DLD1 (cell line): ENCODE results near the gene LIMCH1.

ENCODE experiments used
- in situ Hi-C: cut with HindIII; loops from 2 replicates; pipeline ENCODE4 v1.10.0; 2017; ENCODE audit warnings: low sequenced_read_pairs

Gene LIMCH1

DNA sequence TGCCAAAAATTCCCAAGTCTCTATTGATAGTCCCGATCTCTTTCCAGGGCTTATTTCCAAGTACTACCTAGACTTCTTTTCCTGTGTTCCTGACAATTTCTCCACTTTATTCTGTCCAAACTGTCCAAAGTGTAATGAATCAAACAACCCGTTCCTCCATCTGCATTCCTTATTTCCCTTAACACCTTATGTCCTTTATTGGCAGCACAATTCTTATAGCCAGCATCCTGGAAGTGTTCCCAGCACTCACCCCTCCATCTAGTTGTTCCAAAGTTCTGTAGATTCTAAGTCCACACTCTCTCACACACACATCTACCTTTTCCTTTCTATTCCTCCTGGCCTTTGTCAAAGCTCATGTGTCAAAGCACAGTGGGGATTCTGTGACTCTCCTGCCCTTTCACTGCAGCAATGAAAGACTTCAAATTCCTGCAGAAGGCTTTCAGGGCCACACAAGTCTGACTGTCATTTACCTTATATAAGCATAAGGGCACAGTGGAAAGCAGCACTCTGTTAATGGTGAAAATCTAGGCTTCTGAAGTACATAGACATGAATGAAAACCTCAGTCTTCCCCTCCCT, 22.1 kb downstream of the LIMCH1 start:
- in situ Hi-C loops = no loop called here

DNA sequence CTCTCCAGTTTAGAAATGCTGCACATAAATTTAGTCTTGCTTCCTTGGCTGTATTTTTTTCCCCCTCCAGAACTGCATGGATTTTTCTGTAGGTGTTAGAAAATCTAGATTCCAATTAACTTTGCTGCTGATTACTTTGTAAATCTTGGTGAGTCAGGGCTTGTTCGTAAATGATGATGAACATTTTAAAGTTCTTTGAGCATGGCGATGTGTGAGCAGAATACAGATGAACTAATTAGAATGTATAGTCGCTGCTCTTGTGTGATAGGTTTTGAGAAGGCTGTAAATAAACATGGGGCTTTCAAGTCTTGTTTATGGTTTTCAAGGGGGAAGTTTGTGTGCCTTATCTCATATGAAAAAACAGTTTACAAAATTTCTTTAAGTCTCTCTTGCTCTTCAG, 23.3 kb downstream of the LIMCH1 start:
- in situ Hi-C loops = no loop called here

DNA sequence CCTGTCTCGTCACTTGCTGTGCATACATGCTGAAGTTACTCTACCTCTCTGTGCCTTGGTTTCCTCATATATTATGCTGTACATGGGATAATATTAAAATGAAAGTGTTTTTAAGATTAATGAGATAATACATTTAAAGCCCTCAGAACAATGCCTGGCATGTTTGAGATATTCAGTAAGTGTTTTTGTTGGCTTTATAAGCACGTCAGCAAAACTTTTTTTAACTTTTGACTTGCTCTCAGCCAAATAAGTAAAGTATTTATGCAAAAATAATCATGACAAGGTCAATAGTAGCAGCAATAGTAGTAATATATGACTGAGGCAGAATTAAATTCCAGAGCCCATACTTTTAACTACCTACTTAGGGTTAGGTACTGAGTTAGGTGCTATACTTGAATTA, 29.2 kb downstream of the LIMCH1 start:
- in situ Hi-C loops = no loop called here

DNA sequence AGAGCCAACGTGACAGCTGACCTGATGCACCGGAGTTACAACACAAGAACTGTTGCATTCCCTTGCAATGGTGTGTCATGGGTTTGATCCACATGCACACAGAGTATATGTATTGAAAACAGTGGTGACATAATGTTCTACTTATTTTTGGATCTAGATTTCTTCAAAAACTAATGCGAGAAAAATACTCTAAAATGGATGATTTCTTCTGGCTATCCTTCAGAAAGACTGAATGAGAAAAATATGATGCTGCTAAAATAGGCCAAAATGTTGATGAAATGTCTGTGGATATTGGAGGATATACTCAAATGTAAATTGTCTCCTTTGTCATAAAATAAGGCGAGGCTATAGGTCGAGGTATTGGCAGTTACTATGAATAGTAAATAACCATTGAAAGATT, 30.4 kb downstream of the LIMCH1 start:
- in situ Hi-C loops = no loop called here

DNA sequence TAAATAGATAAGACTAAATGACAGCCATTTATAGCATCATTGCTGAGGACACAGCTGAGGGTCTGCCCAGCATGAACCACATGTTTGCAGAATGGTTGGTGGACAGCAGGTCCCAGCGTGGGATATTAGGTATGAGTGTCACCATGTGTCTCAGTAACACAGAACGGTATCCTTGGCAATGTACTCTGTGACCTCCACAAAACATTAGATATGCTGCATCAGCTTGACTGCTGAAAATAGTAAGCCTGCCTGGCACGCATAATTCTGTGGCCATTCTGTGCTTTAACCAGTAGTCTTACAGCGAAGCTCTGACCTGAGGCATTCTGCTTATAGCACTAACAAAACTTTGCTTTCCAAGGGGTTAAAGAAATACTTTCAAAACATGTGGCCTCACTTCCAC, 32.0 kb downstream of the LIMCH1 start:
- in situ Hi-C loops = no loop called here

DNA sequence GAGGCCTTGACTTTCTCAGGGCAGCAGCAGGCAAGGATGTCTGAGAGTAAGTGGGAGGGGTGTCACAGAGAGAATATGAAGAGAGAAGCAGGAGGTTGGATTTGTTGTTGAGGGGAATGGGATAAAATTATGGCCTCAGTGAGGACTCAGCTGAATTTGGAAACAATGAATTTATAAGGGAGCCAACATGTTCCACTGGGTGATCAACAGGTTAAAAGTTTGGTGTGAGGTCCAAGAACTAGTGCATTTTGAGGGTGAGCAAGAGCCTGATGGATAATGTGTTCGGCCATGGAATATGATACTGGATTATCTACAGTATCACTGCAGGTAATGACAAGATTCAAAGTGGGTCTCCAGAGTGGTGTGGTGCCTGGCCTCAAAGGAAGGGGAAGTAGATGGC, 33.5 kb downstream of the LIMCH1 start:
- in situ Hi-C loops = no loop called here

DNA sequence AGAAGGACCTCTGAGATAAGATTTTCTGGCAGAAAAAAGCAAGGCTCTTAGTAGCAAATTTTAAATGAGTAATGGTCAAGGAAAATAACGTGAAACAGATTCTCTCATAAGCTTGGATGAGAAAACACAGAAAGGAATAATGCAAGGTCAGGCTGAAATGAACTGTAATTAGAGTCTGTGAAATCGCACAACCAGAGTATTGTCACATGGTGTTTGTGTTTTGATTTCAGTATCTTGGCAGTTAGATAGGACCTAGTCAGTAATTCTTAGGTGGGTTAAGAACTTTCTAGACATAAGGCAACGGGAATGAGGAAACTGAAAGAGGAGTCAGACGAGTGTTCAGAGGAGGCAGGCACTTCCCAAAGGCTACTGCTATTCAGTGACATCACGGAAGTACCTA, 34.6 kb downstream of the LIMCH1 start:
- in situ Hi-C loops = no loop called here

DNA sequence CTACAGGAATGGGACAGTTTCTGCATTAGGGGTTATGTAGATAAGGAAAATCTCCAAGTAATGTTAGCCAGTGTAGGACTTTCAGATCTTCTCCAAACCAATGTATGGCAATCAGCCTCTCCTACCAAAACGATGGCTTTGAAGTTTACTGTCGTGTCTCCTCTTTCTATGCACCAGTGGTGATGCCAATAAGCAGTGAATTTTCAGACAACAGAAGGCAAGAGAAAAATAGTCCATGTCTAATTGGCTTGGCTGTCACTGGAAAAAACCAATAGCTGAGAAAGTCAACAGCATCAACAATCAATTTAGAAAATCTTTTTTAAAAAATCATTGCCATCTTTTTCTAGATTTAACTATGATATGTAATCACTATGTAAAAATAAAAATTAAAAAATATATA, 35.0 kb downstream of the LIMCH1 start:
- in situ Hi-C loops = no loop called here

DNA sequence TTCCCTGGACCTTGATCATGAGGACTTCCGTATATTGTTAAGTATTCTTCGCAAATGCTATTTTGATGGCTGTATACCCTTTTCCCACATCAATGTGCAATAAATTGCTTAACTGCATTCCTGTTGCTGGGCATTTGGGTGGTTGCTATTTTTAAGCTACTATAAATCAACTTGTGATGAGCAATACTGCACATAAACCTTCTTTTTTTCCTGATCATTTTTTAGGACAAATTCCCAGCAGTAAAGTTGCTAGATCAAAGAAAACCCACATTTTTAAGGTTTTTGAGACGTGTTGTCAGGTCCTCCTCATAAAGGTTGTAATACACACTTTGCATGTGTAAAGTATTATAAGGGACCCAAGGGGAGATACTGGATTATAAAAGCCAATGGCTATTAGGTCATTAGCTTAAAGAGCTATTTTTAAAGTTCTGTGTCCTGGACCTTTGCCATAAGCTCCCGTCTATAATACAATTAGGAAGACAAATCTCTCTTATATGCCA, 35.6 kb downstream of the LIMCH1 start:
- in situ Hi-C loops = no loop called here

DNA sequence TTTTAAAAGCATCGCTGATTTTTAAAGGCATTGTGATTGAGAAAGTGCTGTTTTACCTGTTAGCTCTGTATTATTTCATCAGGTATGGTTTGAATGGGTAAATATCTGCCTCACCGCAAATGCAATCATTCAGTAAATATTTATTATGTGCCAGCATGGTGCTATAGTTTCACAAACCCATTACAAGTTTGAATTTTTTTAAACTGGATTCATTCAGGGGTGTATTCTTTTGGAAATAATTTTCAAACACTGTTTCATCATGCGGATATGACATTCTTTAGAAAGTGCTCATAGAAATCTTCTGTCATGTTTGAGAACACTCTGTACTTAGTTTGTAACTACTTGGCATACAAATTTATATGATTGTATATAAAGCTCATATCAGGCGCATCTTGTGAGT, 37.2 kb downstream of the LIMCH1 start:
- in situ Hi-C loops = no loop called here

DNA sequence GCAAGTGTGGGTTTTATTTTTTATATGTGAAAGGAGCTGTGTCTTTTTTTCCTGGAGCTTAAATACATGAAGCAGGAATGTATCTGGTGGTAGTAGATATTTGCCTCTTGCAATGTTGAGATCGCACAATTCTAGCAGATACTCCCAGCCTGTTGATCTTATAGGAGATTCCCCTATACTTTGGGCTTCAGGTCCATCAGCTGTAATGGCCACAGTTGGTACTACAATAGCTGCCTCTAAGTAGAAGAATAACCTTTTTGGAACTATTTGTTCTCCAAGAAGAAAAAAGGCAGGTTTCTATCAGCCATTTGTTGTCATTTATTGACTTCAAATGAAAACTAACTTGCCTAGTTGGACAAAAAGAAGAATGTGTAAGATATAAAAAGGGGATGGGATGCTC, 37.7 kb downstream of the LIMCH1 start:
- in situ Hi-C loops = no loop called here

DNA sequence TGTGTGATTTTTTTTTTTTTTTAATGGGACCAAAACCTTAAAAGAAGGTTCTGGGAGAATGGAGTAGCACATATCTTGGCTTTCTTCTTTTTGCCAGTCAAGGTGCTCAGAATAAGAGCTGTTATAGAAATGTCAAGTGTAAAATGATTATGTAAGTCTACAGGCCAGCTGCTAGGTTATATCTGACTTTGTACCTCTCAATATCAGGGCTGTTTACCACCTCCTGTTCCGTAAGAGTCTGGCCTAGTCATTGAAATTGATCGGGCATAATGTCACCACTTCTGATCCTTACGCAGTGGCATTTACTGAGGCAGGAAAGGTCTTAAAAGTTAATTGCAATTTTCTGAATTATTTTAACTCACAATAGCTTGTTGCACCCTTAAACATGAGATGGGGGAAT, 41.1 kb downstream of the LIMCH1 start:
- in situ Hi-C loops = no loop called here

DNA sequence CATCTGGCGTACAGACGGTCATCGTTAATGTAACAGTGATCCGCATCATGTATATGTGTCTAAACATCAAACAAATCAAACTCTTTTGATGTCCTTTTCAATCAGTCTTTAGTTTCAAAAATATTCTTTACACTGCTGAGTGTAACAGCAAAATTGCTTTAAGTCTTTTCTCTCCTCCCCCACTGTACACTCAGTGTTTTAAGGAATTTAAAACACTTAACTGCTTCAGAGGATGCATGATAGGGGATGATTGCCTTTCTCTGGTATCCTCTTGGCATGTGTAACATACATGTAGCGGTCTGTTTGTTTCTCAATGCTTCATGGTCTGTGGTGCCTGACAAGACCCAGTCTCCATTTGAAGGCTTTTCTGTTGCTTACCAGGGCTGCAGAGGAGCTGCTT, 41.6 kb downstream of the LIMCH1 start:
- in situ Hi-C loops = no loop called here

DNA sequence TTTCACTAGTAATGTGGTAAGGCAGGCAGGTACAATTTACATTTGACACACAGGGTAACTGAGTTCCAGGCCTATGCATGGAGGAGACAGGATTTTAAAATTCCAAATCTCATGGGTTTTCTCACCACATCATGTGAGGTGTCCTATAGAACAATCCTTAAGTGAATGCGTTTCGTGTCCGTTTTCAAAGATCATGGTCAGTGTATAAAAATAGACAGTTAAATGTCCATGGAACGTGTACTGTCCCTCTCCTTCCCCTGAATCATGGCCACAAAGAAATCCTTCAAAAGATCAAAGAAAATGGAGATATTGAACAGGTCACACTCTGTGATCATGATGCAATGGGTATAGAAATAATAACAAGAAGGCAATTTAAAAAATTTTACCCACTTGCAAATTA, 42.0 kb downstream of the LIMCH1 start:
- in situ Hi-C loops = no loop called here

DNA sequence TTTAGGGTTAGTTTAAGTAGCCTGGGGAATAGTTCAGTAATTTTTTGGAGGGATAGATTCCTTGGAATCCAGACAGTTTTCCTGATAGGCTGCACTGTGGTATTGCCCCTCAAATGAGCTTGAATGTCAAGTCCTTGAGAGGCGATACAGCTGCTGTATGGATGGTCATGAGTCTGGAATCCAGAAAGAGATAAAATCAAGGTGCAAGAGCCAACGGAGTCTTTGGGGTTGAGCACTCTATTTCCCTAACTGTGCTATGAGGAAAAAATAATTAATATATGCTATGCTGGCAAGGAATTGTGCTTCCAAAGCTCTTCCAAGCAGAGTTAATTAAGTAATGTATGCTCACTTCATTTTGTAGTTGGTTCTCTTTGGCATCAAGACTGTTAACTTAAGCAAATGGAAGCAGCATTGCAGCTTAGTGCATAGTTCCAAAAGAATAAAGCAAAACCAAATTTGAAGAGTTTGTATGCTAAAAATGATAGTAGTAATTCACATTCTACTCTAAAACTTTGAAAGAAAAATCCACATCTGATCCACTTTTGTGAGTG, 48.8 kb downstream of the LIMCH1 start:
- in situ Hi-C loops = no loop called here

DNA sequence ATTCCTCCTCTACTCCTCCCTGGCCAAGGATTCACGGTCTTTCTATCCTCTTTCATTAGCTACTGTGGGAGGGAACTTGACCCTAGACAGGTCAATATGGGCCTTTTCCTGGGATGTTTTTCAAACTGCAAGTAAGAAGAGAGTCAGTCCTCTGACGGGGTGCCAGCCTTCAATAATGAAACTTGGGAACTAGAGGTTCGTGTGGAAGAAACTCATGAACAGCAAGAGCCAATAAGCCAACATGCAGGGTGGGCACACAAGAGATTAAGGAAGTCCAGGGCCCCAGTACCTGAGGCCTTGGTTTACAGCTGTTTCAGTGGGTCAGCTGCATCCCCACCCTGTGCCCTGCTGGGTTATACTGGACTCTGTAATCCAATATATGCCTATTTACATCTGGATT, 49.3 kb downstream of the LIMCH1 start:
- in situ Hi-C loops = no loop called here

DNA sequence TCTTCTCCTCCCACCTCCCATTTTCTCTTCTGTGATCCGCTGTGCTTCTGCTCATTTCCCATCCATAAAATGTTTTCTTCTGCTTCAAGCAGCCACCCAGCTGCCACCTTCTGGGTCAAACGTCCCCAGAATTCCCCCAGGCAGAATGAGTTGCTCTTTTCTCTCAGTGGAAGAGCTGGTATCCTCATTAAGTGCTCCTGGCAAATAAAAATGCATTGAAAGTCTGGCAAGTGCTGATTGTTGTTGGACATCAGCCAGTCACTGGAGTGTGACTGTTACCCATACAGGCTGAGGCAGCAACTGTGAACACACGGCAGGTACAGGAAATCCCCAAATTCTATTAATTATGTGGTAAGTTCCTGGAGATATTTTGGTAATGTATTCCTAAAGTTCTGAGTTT, 52.6 kb downstream of the LIMCH1 start:
- in situ Hi-C loops = no loop called here

DNA sequence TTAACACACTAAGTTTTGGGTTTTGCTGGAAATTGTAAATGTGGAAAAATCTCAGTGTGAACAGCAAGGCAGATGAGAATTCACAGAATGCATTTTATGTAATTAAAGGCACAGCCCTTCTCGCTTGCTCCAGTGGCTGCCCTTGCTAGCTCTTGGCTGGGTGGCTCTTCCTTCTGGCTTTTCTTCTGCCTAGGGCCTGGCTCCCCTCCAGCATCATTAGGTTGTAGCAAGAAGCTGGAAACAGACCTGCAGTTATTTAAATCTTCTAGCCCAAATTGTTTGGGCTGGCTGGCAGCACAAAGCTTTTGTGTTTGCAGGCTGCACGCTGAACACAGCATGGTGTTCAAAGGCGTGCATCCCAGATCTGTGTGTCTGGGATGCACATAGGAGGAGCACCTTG, 56.5 kb downstream of the LIMCH1 start:
- in situ Hi-C loops = no loop called here

DNA sequence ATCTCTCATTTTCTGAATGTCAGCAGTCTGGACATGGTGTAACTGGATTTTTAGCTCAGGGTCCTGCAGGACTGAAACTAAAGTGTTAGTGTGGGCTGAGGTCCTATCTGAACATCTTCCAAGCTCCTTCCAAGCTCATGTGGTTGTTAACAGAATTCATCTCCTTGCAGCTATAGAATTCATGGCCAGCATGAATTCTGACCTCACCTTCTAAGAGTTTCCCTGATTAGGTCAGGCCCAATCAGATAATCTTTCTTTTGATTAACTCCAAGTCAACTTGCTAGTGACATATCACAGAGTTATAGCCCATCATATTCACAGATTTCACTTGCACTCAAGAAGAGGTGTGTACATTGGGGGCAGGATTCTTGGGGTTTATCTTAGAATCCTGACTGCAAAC, 59.5 kb downstream of the LIMCH1 start:
- in situ Hi-C loops = no loop called here

DNA sequence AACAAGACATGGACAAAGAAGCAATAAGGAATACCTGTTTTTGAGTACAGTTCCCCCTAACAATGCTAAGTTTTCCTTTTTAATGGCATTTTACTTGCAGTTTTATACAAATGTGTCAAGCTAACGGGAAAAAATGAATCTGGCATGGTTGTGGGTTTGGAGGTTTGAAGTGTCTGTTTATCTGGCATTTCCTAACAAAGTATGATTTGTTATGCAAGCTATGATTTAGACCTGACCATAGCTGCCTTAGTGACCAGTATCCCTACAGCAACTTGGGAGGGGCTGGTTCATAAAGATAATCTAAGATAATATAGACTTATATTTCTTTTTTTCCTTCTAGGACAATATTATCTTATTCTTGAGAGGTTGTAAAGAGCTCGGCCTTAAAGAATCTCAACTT, 60.6 kb downstream of the LIMCH1 start:
- in situ Hi-C loops = no loop called here

DNA sequence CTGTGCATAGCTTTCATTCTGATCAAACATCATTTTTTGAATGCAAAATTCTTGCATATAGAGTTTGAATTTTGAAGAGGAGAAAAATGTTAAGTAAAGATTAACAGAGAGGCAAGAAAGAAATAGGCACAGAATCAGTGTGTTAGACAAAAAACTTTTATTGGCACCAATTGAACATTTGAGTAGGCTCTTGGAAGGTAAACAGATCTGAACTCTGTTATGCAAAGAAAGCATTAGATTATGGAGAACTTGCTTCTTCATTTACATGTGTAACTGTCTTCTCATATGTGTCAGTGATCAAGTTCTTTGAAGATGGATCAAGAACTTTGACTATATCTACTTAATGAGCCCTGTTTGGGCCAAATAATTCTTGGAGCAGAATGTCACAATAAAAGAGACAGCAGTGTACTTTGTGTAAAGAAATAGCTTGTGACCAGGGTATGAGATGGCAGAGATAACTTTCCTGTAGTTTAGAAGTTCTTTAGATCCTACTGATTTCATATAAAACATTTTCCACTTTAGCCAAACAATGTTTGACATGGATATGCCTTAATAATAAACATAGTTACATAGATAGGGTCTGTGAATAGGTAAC, 61.3 kb downstream of the LIMCH1 start:
- in situ Hi-C loops = no loop called here

DNA sequence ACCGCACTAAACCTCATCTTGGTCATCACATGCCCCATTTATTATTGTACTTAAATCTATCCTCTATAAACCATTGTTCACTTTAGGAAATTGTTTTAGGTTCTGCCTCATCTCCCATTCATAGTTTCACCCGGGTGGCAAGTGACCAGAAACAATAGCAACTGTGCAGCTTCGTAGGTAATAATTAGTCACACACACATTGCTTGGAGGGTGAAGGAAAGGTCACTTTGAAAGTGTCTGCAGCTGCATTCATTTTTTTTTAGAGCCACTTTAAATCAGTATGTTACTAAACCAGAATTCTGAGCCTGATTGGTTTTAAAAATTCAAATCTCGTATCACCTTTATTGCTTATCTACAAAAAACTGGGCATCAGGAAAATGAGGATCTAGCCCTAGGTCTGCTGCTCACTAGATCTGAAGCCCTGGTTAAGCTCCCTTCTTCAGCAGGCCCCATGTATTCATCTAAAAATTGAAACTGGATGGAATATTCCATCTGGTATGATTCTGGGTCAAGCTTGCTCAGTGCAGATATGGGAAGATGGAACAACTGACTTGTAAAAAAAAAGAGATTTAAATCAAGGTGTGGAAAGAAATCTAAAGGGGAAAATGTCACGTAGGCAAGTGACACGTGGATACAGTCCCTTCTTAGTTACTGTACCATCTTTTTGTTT, 62.4 kb downstream of the LIMCH1 start:
- in situ Hi-C loops = no loop called here
